ENCODE measurements around the gene AKAP13. TPM values are rescaled to one million over a fixed set of nuclear protein-coding genes. Genes with fewer than 3 reads are reported as not detected.
A peak's percentile ranks its signal among the peaks of the same experiment; 100 is the strongest.

Gene AKAP13
- total and polyA plus RNA-seq, 2 of the 13 experiments (the other 11 are each of a cell fraction or from before 2014, with no cell fraction given) = 6.7 to 27.1 TPM

DNA sequence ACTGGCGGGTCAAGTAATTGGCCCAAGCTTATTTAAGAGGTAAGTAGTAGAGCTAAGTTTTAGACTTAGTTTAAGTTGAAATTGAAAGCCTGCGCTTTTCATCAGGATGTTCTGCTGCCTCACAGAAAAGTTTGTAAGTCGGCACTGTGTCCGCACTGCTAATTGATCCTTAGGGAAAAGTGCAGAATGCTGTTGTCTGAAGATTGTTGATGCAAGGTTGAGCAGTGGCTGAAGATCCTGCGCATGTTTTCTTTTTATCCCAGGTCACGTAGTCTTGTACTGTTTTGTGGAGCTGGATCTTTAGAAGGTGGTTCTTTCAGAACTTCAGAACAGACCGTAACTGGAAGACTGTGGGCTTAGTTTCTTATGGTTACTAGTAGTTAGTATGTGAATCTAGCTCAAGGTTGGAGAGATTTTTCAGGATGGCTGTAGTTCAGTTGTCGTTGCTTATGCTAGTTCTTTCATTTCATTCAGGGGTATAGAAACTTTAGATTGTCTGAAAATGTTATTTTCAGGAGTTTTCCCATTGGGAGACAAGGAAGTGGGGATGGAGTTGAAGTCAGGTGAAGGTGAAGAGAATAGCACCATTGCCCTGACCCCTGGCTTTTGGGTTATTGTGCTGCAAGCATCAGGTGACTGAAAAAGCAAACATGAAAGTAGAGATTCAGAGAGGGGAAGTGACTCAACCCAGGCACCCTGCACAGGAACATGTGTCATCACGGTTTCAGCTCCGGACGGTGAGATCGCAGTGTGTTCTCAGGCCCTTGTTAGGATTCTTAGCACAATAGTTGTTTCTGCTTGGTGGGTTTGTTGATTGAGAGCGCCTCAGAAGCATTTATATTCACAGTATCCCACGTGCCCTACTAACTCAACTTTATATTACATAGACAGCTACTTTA lies 32.8 kb downstream of the AKAP13 start (continued):
- peak; percentile 61; the same call in 1 of the 2 replicates for TF ChIP-seq DMAP1 (CRISPR knock-in tag; IDR thresholded peaks at IDR 0.05)
- TF ChIP-seq, protein P1, sequence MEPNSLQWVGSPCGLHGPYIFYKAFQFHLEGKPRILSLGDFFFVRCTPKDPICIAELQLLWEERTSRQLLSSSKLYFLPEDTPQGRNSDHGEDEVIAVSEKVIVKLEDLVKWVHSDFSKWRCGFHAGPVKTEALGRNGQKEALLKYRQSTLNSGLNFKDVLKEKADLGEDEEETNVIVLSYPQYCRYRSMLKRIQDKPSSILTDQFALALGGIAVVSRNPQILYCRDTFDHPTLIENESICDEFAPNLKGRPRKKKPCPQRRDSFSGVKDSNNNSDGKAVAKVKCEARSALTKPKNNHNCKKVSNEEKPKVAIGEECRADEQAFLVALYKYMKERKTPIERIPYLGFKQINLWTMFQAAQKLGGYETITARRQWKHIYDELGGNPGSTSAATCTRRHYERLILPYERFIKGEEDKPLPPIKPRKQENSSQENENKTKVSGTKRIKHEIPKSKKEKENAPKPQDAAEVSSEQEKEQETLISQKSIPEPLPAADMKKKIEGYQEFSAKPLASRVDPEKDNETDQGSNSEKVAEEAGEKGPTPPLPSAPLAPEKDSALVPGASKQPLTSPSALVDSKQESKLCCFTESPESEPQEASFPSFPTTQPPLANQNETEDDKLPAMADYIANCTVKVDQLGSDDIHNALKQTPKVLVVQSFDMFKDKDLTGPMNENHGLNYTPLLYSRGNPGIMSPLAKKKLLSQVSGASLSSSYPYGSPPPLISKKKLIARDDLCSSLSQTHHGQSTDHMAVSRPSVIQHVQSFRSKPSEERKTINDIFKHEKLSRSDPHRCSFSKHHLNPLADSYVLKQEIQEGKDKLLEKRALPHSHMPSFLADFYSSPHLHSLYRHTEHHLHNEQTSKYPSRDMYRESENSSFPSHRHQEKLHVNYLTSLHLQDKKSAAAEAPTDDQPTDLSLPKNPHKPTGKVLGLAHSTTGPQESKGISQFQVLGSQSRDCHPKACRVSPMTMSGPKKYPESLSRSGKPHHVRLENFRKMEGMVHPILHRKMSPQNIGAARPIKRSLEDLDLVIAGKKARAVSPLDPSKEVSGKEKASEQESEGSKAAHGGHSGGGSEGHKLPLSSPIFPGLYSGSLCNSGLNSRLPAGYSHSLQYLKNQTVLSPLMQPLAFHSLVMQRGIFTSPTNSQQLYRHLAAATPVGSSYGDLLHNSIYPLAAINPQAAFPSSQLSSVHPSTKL (CRISPR knock-in tag; IDR thresholded peaks at IDR 0.05) = peak; percentile 95
- TF ChIP-seq SAP130 (CRISPR knock-in tag; IDR thresholded peaks at IDR 0.05; ENCODE audit: low read depth) = peak; percentile 92
- 0 out of 2 replicates have a peak, but pooled peaks have one; percentile 16 for TF ChIP-seq ATF2 (CRISPR knock-in tag; IDR thresholded peaks at IDR 0.05)
- no peak for TF ChIP-seq MTF2 (CRISPR knock-in tag; IDR thresholded peaks at IDR 0.05; ENCODE audit: borderline replicate concordance)
- TF ChIP-seq ZBTB21 (CRISPR knock-in tag; IDR thresholded peaks at IDR 0.05) = peak; percentile 58; the same call in 1 of the 2 replicates
- no peak for TF ChIP-seq ZHX1 (CRISPR knock-in tag; IDR thresholded peaks at IDR 0.05; ENCODE audit: low read depth)
- no peak for TF ChIP-seq CBFB (CRISPR knock-in tag; IDR thresholded peaks at IDR 0.05)
- no peak for TF ChIP-seq ZNF543 (CRISPR knock-in tag; IDR thresholded peaks at IDR 0.05)
- TF ChIP-seq BCL6 (CRISPR knock-in tag; IDR thresholded peaks at IDR 0.05) = peak; percentile 56
- TF ChIP-seq KLF13 (CRISPR knock-in tag; IDR thresholded peaks at IDR 0.05) = no peak
- peak; percentile 50; the same call in 1 of the 2 replicates for TF ChIP-seq ATF1 (CRISPR knock-in tag; IDR thresholded peaks at IDR 0.05)
- TF ChIP-seq KLF16 (CRISPR knock-in tag; IDR thresholded peaks at IDR 0.05) = 0 out of 4 replicates have a peak, but pooled peaks of 1 of the 2 experiments have one; percentile 51
- peak; percentile 70 for TF ChIP-seq TEAD3 (CRISPR knock-in tag; optimal IDR thresholded peaks at IDR 0.05; ENCODE audit: borderline replicate concordance)
- peak; percentile 63 for TF ChIP-seq GABPB1 (CRISPR knock-in tag; IDR thresholded peaks at IDR 0.05)
- TF ChIP-seq ZNF446 (CRISPR knock-in tag; IDR thresholded peaks at IDR 0.05) = no peak
- TF ChIP-seq ZNF431 (CRISPR knock-in tag; IDR thresholded peaks at IDR 0.05; ENCODE audit: borderline replicate concordance, low read depth) = no peak
- TF ChIP-seq TAF15 (IDR thresholded peaks at IDR 0.05; ENCODE audit: low read depth, low read length, poor library complexity, severe bottlenecking) = no peak
- TF ChIP-seq SIN3A (IDR thresholded peaks at IDR 0.05; ENCODE audit: borderline replicate concordance, low read depth, low read length) = 0 out of 2 replicates have a peak, but pooled peaks have one; percentile 29
